ENCODE data around the gene MON2. TPM values are rescaled to one million over a fixed set of nuclear protein-coding genes. Genes with fewer than 3 reads are reported as not detected.

Gene MON2
- total and polyA plus RNA-seq, 2 of the 13 experiments (the other 11 are each of a cell fraction or from before 2014, with no cell fraction given) = 10.5 to 24.8 TPM

DNA sequence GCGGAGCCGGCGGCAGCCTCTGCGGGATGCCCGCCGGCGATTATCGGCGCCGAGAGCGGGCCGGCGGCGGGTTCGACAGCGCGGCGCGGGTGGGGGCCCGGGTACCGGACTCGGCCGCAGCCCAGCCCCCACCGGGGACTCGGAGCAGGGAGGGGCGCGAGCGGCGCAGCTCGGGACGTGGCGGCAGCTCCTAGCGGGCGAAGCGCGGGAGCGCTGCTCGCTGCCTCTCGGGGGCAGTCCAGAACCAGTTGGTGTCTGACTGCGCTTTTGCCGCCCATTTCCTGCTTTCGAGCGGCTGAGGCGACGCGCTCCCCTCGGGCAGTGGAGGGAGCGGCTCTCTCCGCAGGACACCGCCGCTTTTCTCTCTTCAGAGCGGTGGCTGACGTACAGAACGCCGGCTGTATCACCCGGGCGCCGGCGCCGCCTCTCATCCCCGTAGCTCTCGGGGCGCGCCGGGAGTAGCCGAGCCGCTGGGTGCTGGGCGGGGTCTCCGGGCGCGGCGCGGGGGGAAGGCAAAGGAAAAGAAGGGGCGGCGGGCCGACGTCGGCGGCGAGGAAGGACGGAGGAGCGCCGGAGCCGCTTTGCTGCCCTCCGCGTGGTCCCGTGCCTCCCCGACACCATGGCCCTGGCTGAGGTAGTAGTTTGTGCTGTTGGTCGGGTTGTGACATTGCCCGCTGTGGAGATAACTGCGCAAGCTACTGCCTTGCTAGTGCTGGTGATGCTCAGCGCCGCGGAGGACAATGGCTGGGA is 136.6 kb downstream of the MON2 start (continued):
- TF ChIP-seq, protein P1, sequence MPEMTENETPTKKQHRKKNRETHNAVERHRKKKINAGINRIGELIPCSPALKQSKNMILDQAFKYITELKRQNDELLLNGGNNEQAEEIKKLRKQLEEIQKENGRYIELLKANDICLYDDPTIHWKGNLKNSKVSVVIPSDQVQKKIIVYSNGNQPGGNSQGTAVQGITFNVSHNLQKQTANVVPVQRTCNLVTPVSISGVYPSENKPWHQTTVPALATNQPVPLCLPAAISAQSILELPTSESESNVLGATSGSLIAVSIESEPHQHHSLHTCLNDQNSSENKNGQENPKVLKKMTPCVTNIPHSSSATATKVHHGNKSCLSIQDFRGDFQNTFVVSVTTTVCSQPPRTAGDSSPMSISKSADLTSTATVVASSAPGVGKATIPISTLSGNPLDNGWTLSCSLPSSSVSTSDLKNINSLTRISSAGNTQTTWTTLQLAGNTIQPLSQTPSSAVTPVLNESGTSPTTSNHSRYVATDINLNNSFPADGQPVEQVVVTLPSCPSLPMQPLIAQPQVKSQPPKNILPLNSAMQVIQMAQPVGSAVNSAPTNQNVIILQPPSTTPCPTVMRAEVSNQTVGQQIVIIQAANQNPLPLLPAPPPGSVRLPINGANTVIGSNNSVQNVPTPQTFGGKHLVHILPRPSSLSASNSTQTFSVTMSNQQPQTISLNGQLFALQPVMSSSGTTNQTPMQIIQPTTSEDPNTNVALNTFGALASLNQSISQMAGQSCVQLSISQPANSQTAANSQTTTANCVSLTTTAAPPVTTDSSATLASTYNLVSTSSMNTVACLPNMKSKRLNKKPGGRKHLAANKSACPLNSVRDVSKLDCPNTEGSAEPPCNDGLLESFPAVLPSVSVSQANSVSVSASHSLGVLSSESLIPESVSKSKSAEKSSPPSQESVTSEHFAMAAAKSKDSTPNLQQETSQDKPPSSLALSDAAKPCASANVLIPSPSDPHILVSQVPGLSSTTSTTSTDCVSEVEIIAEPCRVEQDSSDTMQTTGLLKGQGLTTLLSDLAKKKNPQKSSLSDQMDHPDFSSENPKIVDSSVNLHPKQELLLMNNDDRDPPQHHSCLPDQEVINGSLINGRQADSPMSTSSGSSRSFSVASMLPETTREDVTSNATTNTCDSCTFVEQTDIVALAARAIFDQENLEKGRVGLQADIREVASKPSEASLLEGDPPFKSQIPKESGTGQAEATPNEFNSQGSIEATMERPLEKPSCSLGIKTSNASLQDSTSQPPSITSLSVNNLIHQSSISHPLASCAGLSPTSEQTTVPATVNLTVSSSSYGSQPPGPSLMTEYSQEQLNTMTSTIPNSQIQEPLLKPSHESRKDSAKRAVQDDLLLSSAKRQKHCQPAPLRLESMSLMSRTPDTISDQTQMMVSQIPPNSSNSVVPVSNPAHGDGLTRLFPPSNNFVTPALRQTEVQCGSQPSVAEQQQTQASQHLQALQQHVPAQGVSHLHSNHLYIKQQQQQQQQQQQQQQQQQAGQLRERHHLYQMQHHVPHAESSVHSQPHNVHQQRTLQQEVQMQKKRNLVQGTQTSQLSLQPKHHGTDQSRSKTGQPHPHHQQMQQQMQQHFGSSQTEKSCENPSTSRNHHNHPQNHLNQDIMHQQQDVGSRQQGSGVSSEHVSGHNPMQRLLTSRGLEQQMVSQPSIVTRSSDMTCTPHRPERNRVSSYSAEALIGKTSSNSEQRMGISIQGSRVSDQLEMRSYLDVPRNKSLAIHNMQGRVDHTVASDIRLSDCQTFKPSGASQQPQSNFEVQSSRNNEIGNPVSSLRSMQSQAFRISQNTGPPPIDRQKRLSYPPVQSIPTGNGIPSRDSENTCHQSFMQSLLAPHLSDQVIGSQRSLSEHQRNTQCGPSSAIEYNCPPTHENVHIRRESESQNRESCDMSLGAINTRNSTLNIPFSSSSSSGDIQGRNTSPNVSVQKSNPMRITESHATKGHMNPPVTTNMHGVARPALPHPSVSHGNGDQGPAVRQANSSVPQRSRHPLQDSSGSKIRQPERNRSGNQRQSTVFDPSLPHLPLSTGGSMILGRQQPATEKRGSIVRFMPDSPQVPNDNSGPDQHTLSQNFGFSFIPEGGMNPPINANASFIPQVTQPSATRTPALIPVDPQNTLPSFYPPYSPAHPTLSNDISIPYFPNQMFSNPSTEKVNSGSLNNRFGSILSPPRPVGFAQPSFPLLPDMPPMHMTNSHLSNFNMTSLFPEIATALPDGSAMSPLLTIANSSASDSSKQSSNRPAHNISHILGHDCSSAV (CRISPR knock-in tag; IDR thresholded peaks at IDR 0.05; ENCODE audit: borderline replicate concordance) = no peak
- TF ChIP-seq MIXL1 (CRISPR knock-in tag; IDR thresholded peaks at IDR 0.05) = 0 out of 2 replicates have a peak, but pooled peaks have one; percentile 13
- TF ChIP-seq, protein P2, sequence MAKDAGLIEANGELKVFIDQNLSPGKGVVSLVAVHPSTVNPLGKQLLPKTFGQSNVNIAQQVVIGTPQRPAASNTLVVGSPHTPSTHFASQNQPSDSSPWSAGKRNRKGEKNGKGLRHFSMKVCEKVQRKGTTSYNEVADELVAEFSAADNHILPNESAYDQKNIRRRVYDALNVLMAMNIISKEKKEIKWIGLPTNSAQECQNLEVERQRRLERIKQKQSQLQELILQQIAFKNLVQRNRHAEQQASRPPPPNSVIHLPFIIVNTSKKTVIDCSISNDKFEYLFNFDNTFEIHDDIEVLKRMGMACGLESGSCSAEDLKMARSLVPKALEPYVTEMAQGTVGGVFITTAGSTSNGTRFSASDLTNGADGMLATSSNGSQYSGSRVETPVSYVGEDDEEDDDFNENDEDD (CRISPR knock-in tag; IDR thresholded peaks at IDR 0.05; ENCODE audit: borderline replicate concordance) = peak; percentile 86
- TF ChIP-seq, protein P3, sequence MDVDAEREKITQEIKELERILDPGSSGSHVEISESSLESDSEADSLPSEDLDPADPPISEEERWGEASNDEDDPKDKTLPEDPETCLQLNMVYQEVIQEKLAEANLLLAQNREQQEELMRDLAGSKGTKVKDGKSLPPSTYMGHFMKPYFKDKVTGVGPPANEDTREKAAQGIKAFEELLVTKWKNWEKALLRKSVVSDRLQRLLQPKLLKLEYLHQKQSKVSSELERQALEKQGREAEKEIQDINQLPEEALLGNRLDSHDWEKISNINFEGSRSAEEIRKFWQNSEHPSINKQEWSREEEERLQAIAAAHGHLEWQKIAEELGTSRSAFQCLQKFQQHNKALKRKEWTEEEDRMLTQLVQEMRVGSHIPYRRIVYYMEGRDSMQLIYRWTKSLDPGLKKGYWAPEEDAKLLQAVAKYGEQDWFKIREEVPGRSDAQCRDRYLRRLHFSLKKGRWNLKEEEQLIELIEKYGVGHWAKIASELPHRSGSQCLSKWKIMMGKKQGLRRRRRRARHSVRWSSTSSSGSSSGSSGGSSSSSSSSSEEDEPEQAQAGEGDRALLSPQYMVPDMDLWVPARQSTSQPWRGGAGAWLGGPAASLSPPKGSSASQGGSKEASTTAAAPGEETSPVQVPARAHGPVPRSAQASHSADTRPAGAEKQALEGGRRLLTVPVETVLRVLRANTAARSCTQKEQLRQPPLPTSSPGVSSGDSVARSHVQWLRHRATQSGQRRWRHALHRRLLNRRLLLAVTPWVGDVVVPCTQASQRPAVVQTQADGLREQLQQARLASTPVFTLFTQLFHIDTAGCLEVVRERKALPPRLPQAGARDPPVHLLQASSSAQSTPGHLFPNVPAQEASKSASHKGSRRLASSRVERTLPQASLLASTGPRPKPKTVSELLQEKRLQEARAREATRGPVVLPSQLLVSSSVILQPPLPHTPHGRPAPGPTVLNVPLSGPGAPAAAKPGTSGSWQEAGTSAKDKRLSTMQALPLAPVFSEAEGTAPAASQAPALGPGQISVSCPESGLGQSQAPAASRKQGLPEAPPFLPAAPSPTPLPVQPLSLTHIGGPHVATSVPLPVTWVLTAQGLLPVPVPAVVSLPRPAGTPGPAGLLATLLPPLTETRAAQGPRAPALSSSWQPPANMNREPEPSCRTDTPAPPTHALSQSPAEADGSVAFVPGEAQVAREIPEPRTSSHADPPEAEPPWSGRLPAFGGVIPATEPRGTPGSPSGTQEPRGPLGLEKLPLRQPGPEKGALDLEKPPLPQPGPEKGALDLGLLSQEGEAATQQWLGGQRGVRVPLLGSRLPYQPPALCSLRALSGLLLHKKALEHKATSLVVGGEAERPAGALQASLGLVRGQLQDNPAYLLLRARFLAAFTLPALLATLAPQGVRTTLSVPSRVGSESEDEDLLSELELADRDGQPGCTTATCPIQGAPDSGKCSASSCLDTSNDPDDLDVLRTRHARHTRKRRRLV (CRISPR knock-in tag; IDR thresholded peaks at IDR 0.05) = no peak
- TF ChIP-seq JDP2 (CRISPR knock-in tag; IDR thresholded peaks at IDR 0.05; ENCODE audit: borderline replicate concordance) = peak; percentile 15; the same call in 1 of the 2 replicates
- peak; percentile 88 for TF ChIP-seq MAZ (IDR thresholded peaks at IDR 0.05; ENCODE audit: borderline replicate concordance, low read depth, low read length)
- peak; percentile 97 for TF ChIP-seq MAZ (CRISPR knock-in tag; IDR thresholded peaks at IDR 0.05; ENCODE audit: low read depth)
- no peak; the same call in 1 of the 2 replicates for TF ChIP-seq JUN (CRISPR knock-in tag; IDR thresholded peaks at IDR 0.05)
- peak; percentile 57; the same call in 1 of the 2 replicates for TF ChIP-seq ZNF788 (CRISPR knock-in tag; IDR thresholded peaks at IDR 0.05; ENCODE audit: borderline replicate concordance)
- peak; percentile 64; the same call in 1 of the 2 replicates for TF ChIP-seq GABPB1 (CRISPR knock-in tag; IDR thresholded peaks at IDR 0.05)
- no peak for TF ChIP-seq NFIB (CRISPR knock-in tag; IDR thresholded peaks at IDR 0.05; ENCODE audit: borderline replicate concordance)
